SH-SY5Y (cell line): Measurements from ENCODE around the gene GPR37L1.

Source experiments
- GATA2 ChIP-seq: IDR thresholded peaks from 2 replicates; pipeline ENCODE4 v1.6.1; 2011; ENCODE audit warnings: mild to moderate bottlenecking, low read depth, low read length
- GATA3 ChIP-seq: IDR thresholded peaks from 2 replicates; pipeline ENCODE4 v1.6.1; 2011; ENCODE audit warnings: low read depth, mild to moderate bottlenecking, low read length, moderate library complexity

- no peak for TF ChIP-seq GATA2
- TF ChIP-seq GATA3 = no peak
Observed at GRCh38 chr1:202143011-202143767, 20.5 kb downstream of the GPR37L1 start.
